Stomach (tissue), 4 donors: Measurements from ENCODE around the gene C4B.
"Not testable (repeated sequence)": the region's sequence is repeated elsewhere in the genome, so short reads cannot be mapped to it uniquely, and the experiment has no call there.

Experiments used
- CTCF ChIP-seq, 7 experiments: fragments of 450-650 bp in 4 of 7; fragments of 200-600 bp in 3 of 7; sonication (generic) in 3 of 7; IDR thresholded peaks; one replicate each; pipeline ENCODE4 v1.5.1; 2016 to 2019; ENCODE audit warnings: antibody characterized with exemption in 7 of 7, control low read depth in 2 of 7, mild to moderate bottlenecking in 1 of 7
- EP300 ChIP-seq: sonication (generic); formaldehyde crosslinking; IDR thresholded peaks from one replicate; pipeline ENCODE4 v1.6.1; 2017; ENCODE audit warnings: antibody characterized with exemption
- POLR2AphosphoS5 ChIP-seq, 3 donors: sonication (generic); formaldehyde crosslinking; IDR thresholded peaks; one replicate each; pipeline ENCODE4 v1.6.1; 2016; ENCODE audit warnings: antibody characterized with exemption in 3 of 3

DNA sequence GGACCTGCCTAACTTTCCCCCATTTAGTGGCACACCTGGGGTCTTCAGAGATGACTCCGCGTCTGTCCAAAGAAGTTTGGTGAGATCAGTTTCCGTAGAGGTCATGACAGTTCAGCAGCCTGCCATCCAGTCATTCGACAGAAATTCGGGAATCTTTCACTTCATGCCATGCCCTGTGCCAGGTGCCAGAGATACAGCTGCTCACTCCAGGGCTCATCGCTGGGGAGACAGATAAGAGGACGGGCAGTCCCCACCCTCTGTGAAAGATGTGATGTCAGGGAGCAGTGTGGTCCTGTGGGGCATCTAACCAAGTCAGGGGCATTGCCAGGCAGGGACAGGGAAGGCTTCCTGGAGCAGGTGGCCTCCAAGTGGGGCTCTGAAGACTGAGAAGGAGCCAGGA lies 11.3 kb upstream of the C4B start:
- not testable (repeated sequence) for TF ChIP-seq CTCF (IDR thresholded peaks at IDR 0.05); POLR2AphosphoS5 (IDR thresholded peaks at IDR 0.05); EP300
